Measurements from ENCODE around the gene MCC. TPM values are rescaled to one million over a fixed set of nuclear protein-coding genes. Genes with fewer than 3 reads are reported as not detected.

The MCC gene
- polyA plus RNA-seq, 1 donor (not counting 4 experiments of a cell fraction or from before 2014, with no cell fraction given), result 24.6 TPM

DNA sequence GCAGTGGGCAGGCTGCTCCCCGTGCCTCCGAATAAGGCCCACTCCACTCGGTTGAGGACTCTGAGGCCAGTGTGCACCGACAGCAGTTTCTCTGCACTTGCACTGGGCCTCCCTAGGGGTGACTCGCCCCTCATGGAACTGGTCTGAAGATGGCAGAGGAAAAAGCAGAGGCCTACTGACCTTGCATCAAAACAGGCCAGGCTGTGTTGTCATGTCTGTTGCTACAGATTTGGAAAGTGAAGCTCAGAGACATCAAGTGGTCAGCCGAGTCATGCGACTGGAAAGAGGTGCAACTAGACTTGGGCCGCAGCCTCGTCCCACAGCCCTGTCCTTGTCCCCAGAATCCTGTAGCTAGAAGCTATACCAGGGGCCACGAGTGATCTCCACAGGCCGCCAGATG, 433.4 kb downstream of the MCC start:
- FAIRE-seq, result no peak
- no peak overlapping the region for H3K4me3 ChIP-seq (ENCODE audit: control insufficient read depth in 2 of 3, extremely low read depth in 1 of 3, insufficient read depth in 2 of 3, low read depth in 1 of 3, low read length in 3 of 3)
- dilution Hi-C loops (cut with MboI; ENCODE audit: extremely low pct_ligation_motif_present, low sequenced_read_pairs), result no loop called here
- H3K36me3 ChIP-seq (ENCODE audit: control insufficient read depth in 2 of 2, extremely low read depth in 1 of 2, insufficient read depth in 2 of 2, low read length in 2 of 2), result peaks cover 25 to 38% of the 10 kb centered on the region in 2 experiments
- H3K27ac ChIP-seq (ENCODE audit: control insufficient read depth, insufficient read depth, low read length), result no peak overlapping the region
- H2AFZ ChIP-seq (ENCODE audit: control insufficient read depth, low read length), result no peak overlapping the region
- H3K9me1 ChIP-seq (ENCODE audit: control insufficient read depth, extremely low read depth, insufficient read depth, low read length), result peaks cover 2% of the 10 kb centered on the region
- TF ChIP-seq, protein P1, sequence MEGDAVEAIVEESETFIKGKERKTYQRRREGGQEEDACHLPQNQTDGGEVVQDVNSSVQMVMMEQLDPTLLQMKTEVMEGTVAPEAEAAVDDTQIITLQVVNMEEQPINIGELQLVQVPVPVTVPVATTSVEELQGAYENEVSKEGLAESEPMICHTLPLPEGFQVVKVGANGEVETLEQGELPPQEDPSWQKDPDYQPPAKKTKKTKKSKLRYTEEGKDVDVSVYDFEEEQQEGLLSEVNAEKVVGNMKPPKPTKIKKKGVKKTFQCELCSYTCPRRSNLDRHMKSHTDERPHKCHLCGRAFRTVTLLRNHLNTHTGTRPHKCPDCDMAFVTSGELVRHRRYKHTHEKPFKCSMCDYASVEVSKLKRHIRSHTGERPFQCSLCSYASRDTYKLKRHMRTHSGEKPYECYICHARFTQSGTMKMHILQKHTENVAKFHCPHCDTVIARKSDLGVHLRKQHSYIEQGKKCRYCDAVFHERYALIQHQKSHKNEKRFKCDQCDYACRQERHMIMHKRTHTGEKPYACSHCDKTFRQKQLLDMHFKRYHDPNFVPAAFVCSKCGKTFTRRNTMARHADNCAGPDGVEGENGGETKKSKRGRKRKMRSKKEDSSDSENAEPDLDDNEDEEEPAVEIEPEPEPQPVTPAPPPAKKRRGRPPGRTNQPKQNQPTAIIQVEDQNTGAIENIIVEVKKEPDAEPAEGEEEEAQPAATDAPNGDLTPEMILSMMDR (optimal IDR thresholded peaks at IDR 0.05 in 1 of 3, IDR thresholded peaks at IDR 0.05 in 1 of 3, conservative IDR thresholded peaks at IDR 0.05 in 1 of 3; ENCODE audit: extremely low read depth in 1 of 3, insufficient read depth in 2 of 3, low read length in 3 of 3), result no peak
- no peak for TF ChIP-seq EZH2 (IDR thresholded peaks at IDR 0.05; ENCODE audit: low read length)
- no peaks in the 10 kb centered on the region for H3K27me3 ChIP-seq (ENCODE audit: control insufficient read depth, extremely low read depth, insufficient read depth, low read length)
- no peak overlapping the region for H3K9ac ChIP-seq (ENCODE audit: control insufficient read depth, extremely low read depth, insufficient read depth, low read length)
- no peak overlapping the region for H3K4me2 ChIP-seq (ENCODE audit: control insufficient read depth, extremely low read depth, insufficient read depth, low read depth, low read length)
- no peak for DNase-seq (ENCODE audit: low read depth, low spot score)
- H3K4me1 ChIP-seq (ENCODE audit: control insufficient read depth, extremely low read depth, insufficient read depth, low read length), result peaks cover 35% of the 10 kb centered on the region
- H3K79me2 ChIP-seq (ENCODE audit: control insufficient read depth, insufficient read depth, low read length), result no peaks in the 10 kb centered on the region
- no peaks in the 10 kb centered on the region for H4K20me1 ChIP-seq (ENCODE audit: control insufficient read depth, extremely low read depth, insufficient read depth, low read length)
- H3K9me3 ChIP-seq (ENCODE audit: control insufficient read depth, low read depth, low read length), result no peaks in the 10 kb centered on the region

DNA sequence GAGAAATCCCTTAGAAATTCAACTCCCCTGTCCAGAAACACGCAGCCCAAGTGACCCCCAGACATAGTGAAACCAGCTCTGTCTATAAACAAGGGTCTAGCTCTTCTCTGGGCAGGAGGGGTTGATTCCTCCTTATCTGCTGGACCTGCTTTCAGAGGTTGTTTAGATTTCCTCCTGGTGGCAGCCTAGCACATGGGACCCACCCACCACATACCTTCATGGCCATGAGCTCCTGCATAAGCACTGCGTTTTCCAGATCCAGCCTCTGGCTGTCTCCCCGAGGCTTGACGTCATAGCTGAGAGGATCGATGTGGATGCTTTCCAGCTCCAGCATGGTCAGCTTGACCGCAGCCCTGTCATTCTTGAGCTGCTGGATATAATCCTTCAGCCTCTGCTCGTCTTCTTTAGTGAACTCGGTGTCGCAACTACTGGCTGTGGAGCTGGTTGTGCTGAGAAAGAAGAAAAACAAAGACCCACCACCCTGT, 434.7 kb downstream of the MCC start:
- DNase-seq (ENCODE audit: low read depth, low spot score) (no peak), FAIRE-seq (no peak)
- no peak overlapping the region for H3K4me2 ChIP-seq (ENCODE audit: control insufficient read depth, extremely low read depth, insufficient read depth, low read depth, low read length)
- no peaks in the 10 kb centered on the region for H3K27me3 ChIP-seq (ENCODE audit: control insufficient read depth, extremely low read depth, insufficient read depth, low read length)
- no peak overlapping the region for H3K9ac ChIP-seq (ENCODE audit: control insufficient read depth, extremely low read depth, insufficient read depth, low read length)
- H4K20me1 ChIP-seq (ENCODE audit: control insufficient read depth, extremely low read depth, insufficient read depth, low read length), result no peaks in the 10 kb centered on the region
- H3K36me3 ChIP-seq (ENCODE audit: control insufficient read depth in 2 of 2, extremely low read depth in 1 of 2, insufficient read depth in 2 of 2, low read length in 2 of 2), result peaks cover 30 to 33% of the 10 kb centered on the region in 2 experiments
- H3K4me1 ChIP-seq (ENCODE audit: control insufficient read depth, extremely low read depth, insufficient read depth, low read length), result peaks cover 35% of the 10 kb centered on the region
- no peak overlapping the region for H2AFZ ChIP-seq (ENCODE audit: control insufficient read depth, low read length)
- H3K79me2 ChIP-seq (ENCODE audit: control insufficient read depth, insufficient read depth, low read length), result no peaks in the 10 kb centered on the region
- H3K27ac ChIP-seq (ENCODE audit: control insufficient read depth, insufficient read depth, low read length), result no peak overlapping the region
- peaks cover 2% of the 10 kb centered on the region for H3K9me1 ChIP-seq (ENCODE audit: control insufficient read depth, extremely low read depth, insufficient read depth, low read length)
- dilution Hi-C loops (cut with MboI; ENCODE audit: extremely low pct_ligation_motif_present, low sequenced_read_pairs), result no loop called here
- TF ChIP-seq, protein P1 (optimal IDR thresholded peaks at IDR 0.05 in 1 of 3, IDR thresholded peaks at IDR 0.05 in 1 of 3, conservative IDR thresholded peaks at IDR 0.05 in 1 of 3; ENCODE audit: extremely low read depth in 1 of 3, insufficient read depth in 2 of 3, low read length in 3 of 3), result no peak
- no peak for TF ChIP-seq EZH2 (IDR thresholded peaks at IDR 0.05; ENCODE audit: low read length)
- H3K9me3 ChIP-seq (ENCODE audit: control insufficient read depth, low read depth, low read length), result no peaks in the 10 kb centered on the region
- no peak overlapping the region for H3K4me3 ChIP-seq (ENCODE audit: control insufficient read depth in 2 of 3, extremely low read depth in 1 of 3, insufficient read depth in 2 of 3, low read depth in 1 of 3, low read length in 3 of 3)
